Measurements from ENCODE around the gene MATCAP1. TPM values are rescaled to one million over a fixed set of nuclear protein-coding genes. Genes with fewer than 3 reads are reported as not detected.

The MATCAP1 gene
- total and polyA plus RNA-seq, 4 donors = 1.5 to 4.8 (median 3.2) TPM

- no peak overlapping the region for H3K9ac ChIP-seq (ENCODE audit: low read depth in 1 of 2, low read length in 2 of 2)
Measured at GRCh38 chr16:67191411-67191994, 7.7 kb upstream of the MATCAP1 start.

More at GRCh38 chr16:67191411-67191994, 7.7 kb upstream of the MATCAP1 start:
- H3K27ac ChIP-seq (ENCODE audit: low read depth in 1 of 2, low read length in 2 of 2) = no peak overlapping the region
- H3K27me3 ChIP-seq (ENCODE audit: control insufficient read depth in 4 of 4, insufficient read depth in 4 of 4, low read length in 3 of 4) = no peaks in the 10 kb centered on the region
- 28% methylated on average over 9 of the region's 9 CpGs for WGBS
- peaks cover 8 to 26% (median 22%) of the 10 kb centered on the region in 4 donors for H3K4me1 ChIP-seq (ENCODE audit: control insufficient read depth in 4 of 4, insufficient read depth in 4 of 4, low read length in 3 of 4)
- H3K36me3 ChIP-seq (ENCODE audit: control insufficient read depth in 4 of 4, insufficient read depth in 3 of 4, low read depth in 1 of 4, low read length in 3 of 4) = peaks cover 10 to 24% (median 19%) of the 10 kb centered on the region in 4 donors
- no peak overlapping the region for H3K4me3 ChIP-seq (ENCODE audit: low read depth in 1 of 3, low read length in 3 of 3)
- no peaks in the 10 kb centered on the region for H3K9me3 ChIP-seq (ENCODE audit: control insufficient read depth in 4 of 4, low read length in 3 of 4)
- TF ChIP-seq FOXA1 (IDR thresholded peaks at IDR 0.05) (no peak), ZBTB33 (IDR thresholded peaks at IDR 0.05) (no peak), MAX (IDR thresholded peaks at IDR 0.05) (no peak), SP1 (IDR thresholded peaks at IDR 0.05) (no peak), TAF1 (conservative IDR thresholded peaks at IDR 0.05) (no peak), EGR1 (IDR thresholded peaks at IDR 0.05; ENCODE audit: low read depth in 2 of 2) (no peak), HNF4G (IDR thresholded peaks at IDR 0.05) (no peak), GABPA (IDR thresholded peaks at IDR 0.05 in 1 of 2, conservative IDR thresholded peaks at IDR 0.05 in 1 of 2) (no peak), RXRA (IDR thresholded peaks at IDR 0.05) (no peak), REST (IDR thresholded peaks at IDR 0.05) (no peak), RAD21 (IDR thresholded peaks at IDR 0.05) (no peak), JUND (IDR thresholded peaks at IDR 0.05) (no peak)
- DNase-seq (ENCODE audit: low spot score) = no peak

Measured in liver (tissue), 9 donors.